HG03159 (cell line): ENCODE measurements around the gene LIPC.

Experiments
- ATAC-seq: cut with Tn5 transposase; IDR thresholded peaks from one replicate; pipeline ENCODE4 v1.9.1; 2021; ENCODE audit warnings: mild to moderate bottlenecking, moderate library complexity; ENCODE audit not compliant: unreplicated experiment

Gene LIPC

DNA sequence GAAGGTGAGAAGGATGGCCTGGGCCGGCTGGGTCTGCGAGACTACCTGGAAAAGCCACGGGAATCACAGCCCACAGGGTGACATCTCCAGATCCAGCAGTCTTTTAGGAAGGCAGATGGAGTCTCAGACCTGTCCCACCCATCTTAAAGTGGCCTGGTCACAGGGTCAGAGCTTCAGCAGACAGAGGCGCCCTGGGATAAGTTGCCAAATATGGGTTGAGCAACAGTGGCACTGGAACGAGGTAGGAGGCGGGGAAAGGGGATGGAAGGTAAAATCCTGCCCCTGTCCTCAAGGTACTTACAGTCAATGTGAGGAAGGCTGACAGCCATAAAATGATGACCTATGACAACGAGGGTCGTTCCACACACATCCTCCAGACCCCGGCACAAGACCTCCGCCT lies 80.7 kb downstream of the LIPC start:
- no peak for ATAC-seq

DNA sequence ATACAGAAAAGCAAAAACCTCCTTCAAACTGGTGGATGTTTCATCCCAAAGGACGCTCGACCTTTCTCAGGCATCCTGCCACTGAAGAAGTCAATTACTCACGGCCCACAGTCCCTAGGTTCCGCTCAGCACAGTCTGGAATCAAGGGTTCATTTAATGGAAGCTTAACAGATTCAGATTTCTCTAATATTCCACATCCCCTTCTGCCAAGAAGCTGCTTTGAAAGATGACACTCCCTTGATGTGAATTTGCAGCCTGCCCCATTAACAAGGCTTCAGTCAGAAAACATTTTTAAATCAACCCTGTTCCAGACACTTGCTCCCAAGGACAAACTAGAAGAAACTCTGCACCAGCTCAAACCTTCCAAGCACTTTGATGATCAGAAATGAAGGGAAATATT lies 81.2 kb downstream of the LIPC start:
- ATAC-seq, result no peak

DNA sequence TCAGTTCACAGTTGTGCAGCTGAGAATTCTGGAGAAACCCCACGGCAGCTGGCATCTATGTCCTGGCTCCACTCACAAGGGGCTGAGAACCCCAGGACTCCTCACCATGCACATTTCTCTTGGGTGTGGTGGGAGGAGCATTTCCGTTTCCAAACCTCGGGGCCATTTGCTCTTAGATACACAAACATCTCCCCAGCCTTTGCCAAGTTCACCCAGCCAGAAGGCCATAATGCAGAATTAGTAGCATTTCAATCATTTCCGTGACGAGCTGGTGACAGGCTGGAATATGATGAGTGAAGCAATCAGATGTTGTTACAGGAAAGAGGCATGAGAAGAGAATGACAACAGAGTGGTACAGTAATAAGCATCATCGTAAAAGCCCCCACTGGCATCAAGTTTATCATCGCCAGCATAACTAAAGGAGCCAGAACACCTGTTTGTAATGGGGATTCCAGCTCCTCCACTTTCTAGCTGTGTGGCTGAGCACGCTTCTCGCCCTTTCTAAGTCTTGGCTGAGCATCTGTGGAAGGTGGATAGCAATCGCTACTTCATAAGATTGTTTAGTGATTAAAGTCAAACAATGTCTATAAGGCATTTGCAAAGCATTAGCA lies 82.0 kb downstream of the LIPC start:
- ATAC-seq, result no peak

DNA sequence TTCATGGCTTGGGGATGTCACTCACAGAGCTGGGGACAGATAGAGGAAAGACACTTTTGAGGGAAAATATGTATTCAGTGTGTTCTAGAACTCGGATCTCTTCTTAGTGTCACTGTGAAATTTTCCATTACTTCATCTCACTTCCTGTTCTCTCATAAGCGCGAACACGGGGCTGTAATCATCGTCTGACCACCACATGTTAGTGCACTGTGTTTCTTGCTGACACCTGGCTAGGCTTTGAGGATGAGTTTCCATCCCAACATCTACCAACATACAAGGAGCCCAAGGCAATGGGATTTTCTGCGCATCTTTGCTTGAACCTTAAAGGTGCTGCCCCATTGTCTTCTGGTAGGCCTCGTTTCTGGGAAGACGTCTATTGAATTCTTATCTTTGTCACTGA lies 84.0 kb downstream of the LIPC start:
- ATAC-seq, result no peak

DNA sequence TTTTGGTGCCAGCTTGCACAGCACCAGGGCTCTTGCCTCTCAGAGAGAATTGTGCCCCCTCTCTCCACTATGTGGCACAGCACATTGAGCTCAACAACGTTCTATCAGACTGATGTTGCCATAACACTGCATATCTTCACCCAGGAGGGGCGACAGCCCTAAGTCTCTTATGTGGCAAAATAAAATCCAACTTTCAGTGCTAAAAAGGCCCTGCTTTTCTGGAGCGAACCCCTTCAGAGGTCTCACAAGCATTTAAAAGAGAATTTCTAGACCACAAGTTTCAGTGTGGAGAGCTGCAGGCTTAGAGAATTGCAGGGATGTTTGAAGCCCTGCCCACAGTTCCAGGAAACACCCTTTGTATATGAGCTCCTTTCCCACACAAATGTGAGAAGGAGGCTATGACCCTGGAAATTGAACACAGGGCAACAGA lies 85.5 kb downstream of the LIPC start:
- ATAC-seq, result no peak

DNA sequence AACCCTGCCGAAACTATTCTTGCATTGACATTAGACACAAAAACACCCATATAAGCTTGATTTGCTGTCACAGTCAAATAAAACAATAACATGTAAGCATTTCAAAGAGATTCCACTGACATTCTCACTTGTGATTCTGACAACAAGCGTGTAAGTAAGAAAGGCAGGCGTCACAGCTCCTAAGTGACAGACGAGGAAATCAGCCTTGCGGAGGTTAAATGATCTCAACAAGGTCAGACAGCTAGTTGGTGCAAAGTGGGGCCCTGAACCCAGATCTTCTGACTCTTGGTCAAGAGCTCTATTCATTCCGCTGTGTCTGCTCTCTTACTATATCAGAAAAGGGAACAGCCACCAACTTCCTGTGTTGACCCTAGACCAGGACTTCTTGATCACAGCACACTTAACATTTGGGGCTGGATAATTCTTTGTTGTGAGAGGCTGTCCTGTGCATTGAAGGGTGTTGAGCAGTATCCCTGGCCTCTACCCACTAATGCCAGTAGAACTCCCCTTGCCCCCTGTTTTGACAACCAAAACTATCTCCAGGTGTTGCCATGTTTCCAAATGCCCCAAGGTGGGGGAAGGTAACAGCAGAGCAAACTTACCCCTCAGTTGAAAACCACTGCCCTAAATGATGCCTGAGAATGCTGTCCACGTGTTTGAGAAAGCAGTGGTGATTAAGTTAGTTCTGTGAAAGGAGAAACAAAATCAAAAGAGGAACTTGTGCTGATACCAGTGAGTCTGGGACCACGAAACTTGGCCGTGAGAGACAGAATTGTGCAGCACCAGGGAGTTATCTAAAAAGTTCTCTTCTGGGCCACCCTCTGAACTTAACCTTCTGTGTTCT lies 86.1 kb downstream of the LIPC start:
- ATAC-seq, result peak; percentile 73

DNA sequence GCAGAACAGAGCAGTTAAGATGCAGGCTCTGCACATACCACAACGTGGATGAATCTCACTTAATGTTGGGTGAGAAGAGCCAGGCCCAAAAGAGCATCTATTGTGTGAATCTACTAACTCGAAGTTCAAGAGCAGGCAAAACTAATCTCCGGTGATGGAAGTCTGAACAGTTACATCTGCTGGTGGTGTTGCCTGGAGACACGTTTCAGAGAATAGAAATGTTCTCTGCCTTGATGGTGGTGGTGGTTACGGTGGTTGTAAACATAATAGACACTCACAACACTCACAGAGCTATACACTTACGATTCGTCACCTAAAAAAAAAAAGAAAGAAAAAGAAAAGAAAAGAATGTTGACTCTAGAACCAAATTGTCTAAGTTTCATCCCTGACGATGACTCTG lies 86.8 kb downstream of the LIPC start:
- peak; percentile 13 for ATAC-seq

DNA sequence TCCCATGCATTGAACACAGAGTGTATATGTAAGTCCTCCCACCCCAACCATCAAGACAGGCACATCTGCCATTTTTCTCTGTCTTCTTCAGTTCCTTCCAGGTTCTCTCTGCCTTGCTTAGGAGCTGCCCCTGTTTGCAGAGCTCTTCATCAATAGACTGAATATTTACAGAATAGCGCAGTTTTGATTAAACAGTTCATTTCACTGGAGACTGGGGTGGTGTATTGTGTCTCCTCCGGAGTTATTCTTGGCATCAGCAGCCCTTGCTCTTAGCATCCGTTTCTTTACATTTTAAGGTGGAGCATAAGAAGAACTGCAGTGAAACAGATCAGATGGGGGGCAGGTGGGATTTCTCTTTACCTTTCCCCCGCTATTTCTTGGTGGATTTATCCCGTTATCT lies 87.7 kb downstream of the LIPC start:
- ATAC-seq, result no peak

DNA sequence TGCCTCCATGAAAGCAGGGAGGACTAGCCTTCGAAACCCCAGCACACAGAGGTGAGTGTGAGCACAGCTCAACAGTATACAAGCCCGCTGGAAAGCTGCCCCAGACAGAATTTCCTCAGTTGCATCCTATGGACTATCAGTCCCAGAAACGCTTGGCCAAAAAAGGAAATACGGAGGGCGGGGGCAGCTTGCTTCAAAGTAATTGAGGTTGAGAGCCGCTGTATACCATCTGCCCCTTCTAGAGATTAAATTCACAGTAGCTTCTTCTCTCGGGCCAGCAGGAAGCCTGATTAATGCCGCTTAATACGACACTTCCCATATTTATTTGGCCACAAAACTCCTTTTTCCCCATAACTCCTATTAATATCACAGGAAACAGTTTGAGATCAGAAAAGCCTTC lies 88.7 kb downstream of the LIPC start:
- no peak for ATAC-seq

DNA sequence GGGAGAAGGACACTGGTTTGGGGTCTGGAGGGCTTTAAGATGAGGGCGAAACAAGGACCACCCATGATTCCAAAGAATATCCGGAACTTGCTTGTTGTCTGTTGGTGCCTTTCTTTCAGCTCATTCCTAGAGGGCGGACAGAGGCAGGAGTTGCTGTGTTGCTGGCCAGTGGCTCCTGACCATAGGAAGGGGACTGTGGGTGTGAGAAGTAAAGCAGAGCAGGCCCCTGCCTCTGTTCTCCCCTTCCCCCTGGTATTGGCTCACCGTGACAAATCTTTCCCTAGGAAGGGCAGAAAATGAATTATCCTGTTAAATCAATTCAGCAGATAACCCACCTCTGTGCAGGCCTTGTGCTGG lies 89.1 kb downstream of the LIPC start:
- ATAC-seq, result no peak

DNA sequence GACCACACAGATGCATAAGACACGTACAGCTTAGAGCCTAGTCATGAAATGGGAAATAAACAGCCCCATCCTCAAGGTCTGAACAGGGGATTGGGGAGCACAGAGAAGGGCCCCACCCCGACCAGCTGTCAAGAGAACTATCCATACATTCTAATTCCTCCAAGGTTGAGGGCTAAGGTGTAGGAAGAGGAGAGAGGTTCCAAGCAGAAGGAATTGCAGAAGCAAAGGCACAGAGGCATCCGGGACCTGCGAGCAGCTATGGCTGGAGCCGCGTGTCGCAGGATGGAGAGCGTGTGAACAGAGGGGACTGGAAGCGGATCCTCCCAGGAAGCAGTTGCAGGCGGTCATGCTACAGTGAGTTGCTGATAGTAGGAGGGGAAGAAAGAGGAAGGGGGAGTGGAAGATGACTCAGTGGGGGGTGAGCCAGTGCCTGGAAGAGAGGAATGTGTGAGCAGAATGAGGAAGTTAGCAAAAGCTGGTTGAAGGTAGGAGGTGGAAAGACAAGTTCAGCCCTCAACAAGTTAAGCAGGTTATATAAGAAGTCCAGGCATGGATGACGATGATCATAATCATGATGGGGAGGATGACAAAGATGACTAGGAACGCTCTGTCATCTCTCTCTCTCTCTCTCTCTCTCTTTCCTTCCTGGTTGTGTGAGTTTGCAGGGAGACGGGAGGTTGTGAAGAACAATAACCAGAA lies 89.7 kb downstream of the LIPC start:
- ATAC-seq, result no peak

DNA sequence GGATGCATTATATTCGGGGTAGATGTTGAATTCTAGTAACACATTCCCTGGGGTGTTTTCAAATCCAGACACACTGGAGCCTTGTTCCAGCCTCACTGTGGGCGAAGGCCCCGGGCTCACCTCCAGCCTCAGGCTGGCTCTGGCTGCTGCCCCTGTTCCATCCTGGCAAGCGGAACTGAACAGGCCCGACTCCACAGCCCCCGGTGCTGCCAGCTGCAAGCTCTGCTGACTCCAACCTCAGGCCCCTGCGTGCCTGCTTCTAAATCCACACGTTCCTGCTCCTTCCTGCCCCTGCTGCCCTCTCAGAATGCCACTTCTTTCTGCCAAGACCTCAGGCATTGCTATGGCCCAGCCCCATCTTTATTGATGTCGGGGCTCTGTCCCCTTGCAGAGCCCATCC lies 90.6 kb downstream of the LIPC start:
- no peak for ATAC-seq

DNA sequence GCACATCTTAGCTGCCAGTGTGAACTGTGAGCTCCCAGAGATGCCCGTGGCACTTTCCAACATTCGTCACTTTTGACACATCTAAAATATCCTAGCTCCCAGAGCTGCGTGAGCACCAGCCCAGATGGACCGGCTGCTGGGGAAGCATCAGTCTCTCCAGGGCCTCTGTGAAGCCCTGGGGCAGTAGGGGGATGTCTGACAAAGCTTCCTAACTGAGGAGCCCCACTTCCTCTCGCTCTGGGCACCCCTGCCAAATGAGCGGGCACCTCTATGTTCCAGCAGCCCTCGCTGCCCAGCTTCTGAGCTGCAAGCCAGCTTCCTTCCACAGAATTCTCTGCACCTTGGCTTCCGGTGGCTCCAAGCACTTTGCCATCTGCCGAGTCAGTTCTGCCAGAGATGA lies 91.1 kb downstream of the LIPC start:
- no peak for ATAC-seq

DNA sequence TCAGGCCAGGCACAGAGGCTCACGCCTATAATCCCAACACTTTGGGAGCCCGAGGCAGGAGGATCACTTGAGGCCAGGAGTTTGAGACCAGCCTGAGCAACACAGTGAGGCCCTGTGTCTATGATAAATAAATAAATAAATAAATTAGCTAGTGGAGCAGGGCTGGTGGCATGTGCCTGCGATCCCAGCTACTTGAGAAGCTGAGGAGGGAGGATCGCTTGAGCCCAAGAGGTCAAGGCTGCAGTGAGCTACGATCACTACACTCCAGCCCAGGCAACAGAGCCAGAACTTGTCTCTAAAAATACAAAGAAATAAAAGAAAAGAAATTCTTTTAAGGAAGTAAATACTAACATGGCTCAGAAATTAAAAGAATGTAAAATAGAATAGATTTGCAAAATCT lies 91.8 kb downstream of the LIPC start:
- no peak for ATAC-seq

DNA sequence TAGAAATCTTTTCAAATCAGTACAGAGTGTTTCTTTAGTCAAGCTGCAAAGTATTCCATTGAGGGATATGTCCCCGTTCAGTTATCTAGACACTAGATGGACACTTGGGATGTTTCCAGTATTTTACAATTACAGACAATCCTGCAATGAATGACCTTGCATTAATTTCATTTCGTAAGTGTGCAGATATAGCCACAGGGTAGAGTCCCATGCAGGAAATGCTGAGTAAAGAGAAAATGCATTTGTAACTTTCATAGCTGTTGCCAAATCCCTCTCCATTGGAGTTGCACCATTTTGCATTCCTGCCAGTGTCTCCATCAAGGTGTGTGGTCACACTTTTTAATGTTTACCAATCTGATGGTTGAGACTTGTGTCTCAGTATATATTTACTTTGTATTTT lies 92.5 kb downstream of the LIPC start:
- no peak for ATAC-seq

DNA sequence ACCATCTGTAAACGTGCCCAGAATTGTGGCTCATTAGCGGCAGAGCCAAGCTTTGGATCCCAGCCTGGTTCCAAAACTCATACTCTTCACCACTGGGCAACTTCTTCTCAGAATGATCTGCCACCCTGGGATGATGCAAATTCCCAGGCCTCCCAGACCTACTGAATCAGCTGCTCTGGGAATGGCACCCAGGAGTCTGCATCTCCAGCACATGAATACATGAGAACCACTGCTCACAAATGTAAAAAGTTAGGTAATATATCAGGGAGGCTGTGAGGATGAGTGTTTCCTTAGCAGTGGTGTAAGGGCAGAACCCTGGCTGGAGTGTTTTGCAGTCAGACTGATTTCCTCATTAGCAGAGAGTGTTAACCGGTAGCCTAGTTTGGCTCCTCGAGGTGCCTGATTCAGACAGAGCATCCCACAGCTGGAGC lies 94.2 kb downstream of the LIPC start:
- no peak for ATAC-seq

DNA sequence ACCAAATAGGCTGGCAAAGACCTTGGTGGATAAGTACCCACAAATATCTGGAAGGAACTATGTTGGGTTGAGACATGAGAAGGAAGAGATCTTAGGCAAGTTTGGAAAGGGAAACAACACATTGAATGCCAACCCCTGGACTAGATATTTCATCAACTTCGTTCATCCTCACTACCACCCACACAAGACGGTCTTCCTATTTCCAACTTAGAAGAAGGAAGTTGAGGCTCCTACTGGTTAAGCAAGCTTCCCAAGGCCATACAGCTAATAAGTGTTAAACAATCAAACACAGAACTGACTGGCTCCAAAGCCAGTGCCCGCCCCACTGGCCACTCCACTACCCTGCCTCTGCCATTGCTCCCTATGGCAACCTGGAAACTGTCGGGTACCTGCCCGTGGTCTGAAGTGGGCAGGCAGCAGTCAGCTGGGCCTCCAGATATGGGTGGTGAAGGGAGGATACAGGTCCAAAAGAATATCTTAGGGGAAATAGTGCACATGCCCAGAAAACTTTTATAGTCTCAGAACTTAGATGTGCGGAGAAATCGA lies 94.9 kb downstream of the LIPC start:
- no peak for ATAC-seq

DNA sequence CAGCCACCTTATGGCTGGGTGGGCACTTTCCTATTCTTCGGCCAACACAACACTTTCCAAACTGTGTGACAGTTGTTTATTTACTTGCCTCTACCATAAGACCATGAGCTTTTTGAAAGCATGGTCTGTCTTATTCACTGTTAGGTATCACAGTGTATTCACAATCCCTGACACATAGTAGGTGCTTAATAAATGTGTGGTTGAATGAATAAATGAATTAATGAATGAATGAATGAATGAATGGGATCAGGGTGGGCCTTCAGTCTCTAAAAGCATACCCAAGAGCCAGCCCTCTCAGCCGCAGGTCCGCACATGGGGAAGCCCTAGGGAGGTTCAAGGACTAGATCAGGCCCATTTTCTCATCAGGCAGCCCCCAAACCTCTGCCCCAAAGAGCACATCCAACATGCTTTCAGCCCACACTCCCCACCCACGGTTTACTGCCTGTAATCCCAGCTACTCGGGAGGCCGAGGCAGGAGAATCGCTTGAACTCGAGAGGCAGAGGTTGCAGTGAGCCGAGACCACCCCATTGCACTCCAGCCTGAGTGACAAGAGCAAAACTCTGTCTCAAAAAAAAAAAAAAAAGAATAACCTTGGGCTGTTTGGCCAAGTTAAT lies 95.9 kb downstream of the LIPC start:
- ATAC-seq, result no peak

DNA sequence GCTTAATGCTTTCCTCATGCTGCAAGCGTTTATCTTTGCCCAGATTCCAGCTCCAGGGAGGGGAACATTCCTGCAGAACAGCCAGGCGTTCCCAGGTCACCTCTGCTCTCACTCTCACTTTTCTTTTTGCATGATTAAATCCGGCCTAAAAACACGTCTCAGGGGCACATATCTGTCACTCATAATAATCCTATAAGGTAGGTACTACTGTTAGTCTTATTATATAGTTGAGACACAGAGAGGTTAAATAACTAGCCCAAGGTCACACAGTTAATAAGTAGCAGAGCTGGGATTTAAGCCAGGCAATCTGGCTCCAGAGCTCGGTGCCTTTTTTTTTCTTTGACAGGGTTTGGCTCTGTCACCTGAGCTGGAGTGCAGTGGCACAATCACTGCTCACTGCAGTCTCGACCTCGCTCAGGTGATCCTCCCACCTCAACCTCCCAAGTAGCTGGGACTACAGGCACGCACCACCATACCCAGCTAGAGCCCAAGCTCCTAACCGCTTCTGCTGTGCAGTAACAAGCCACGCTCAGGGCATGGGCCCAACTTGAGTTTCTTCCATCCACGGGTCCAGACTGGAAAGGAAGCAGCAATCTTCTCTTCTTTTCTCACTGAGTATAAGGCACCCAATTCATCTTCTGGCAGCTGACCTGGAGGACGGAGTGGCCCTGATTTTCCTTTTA lies 96.5 kb downstream of the LIPC start:
- ATAC-seq, result no peak

DNA sequence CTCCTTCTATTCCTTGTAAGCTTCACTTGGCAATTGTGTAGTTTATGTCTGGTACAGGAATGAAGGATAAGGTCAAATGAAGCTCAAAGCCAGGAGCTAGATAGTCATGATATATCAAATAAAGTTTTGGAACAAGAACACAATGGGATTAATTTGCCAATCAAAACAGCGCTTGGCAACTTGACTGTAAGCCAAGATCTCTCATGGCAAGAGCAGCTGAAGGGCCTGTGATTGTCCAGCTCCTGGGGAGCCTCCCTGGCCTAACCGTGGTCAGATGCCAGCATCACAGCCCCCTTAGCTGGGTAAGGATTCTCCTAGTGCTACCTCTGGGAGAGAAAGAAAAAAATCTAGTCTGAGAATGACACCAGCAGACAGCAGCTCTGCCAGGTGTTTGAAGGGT lies 97.2 kb downstream of the LIPC start:
- ATAC-seq, result no peak

DNA sequence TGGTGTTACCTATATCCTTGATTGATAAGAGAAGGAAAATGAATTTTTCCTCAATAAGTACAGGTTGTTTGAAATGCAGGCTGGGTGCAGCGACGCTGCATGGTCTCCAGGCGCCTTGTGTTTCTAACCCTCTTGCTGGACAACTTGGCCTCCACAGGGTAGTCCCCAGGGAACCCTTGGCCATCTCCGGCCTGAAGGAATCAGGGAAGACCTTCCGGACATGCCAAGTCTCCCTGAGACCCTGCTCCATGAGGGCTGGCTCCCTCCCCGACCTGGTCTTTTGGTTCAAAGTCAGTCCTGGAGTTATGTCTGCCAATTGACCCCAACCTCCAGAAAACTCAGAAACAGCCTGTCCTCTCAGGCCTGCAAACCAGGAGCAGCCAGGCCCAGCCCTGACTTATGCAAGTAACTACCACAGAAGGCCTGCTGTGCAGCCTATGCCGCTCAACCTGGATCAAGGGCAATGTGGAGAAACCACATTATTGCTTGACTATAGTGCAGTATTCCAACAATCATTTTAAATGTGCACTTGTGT lies 98.3 kb downstream of the LIPC start:
- ATAC-seq, result no peak
